ENCODE measurements around the gene C1GALT1. TPM values are rescaled to one million over a fixed set of nuclear protein-coding genes. Genes with fewer than 3 reads are reported as not detected.
"Not testable (repeated sequence)": the region's sequence is repeated elsewhere in the genome, so short reads cannot be mapped to it uniquely, and the experiment has no call there.

C1GALT1 gene
- polyA plus RNA-seq, 1 donor, result 46.3 TPM

- no peak for DNase-seq
Observed at GRCh38 chr7:7165372-7165771, 17.0 kb upstream of the C1GALT1 start.

- no peak for DNase-seq
Observed at GRCh38 chr7:7166318-7166717, 16.0 kb upstream of the C1GALT1 start.

- DNase-seq, result no peak
Observed at GRCh38 chr7:7169296-7169695, 13.0 kb upstream of the C1GALT1 start.

GRCh38 chr7:7173956-7174632, 8.2 kb upstream of the C1GALT1 start:
- no peak for DNase-seq

- DNase-seq, result no peak
Observed at GRCh38 chr7:7175075-7175695, 7.2 kb upstream of the C1GALT1 start.

- DNase-seq, result no peak
Observed at GRCh38 chr7:7176406-7177043, 5.8 kb upstream of the C1GALT1 start.

GRCh38 chr7:7177044-7177517, 5.3 kb upstream of the C1GALT1 start:
- DNase-seq, result no peak

GRCh38 chr7:7178081-7178480, 4.3 kb upstream of the C1GALT1 start:
- no peak for DNase-seq

- DNase-seq, result no peak
Observed at GRCh38 chr7:7178906-7179305, 3.4 kb upstream of the C1GALT1 start.

GRCh38 chr7:7180725-7181449, 1.5 kb upstream of the C1GALT1 start:
- DNase-seq, result no peak

GRCh38 chr7:7181519-7182155, 707 bp upstream of the C1GALT1 start:
- DNase-seq, result peak; percentile 64

GRCh38 chr7:7183061-7183837, 905 bp downstream of the C1GALT1 start:
- DNase-seq, result no peak

- no peak for DNase-seq
Observed at GRCh38 chr7:7183838-7184463, 1.6 kb downstream of the C1GALT1 start.

- no peak for DNase-seq
Observed at GRCh38 chr7:7185371-7185989, 3.1 kb downstream of the C1GALT1 start.

GRCh38 chr7:7188091-7188490, 5.7 kb downstream of the C1GALT1 start:
- DNase-seq, result no peak

GRCh38 chr7:7188742-7189141, 6.4 kb downstream of the C1GALT1 start:
- no peak for DNase-seq

- DNase-seq, result no peak
Observed at GRCh38 chr7:7190142-7190541, 7.8 kb downstream of the C1GALT1 start.

- no peak for DNase-seq
Observed at GRCh38 chr7:7191137-7191536, 8.8 kb downstream of the C1GALT1 start.

GRCh38 chr7:7192798-7193788, 10.7 kb downstream of the C1GALT1 start:
- DNase-seq, result not testable (repeated sequence)
